HepG2 (cell line): ENCODE data around the gene ZFYVE26. TPM values are rescaled to one million over a fixed set of nuclear protein-coding genes. Genes with fewer than 3 reads are reported as not detected.
"Not testable (repeated sequence)": the region's sequence is repeated elsewhere in the genome, so short reads cannot be mapped to it uniquely, and the experiment has no call there.

Source experiments
- ATAC-seq: fragments of 200-7000 bp; cut with Tn5 transposase; 3 replicates; pipeline ENCODE4 v1.9.1; 2020; ENCODE audit warnings: mild to moderate bottlenecking, moderate library complexity
- BruUV-seq: library from RNA; stranded (reverse); fragments of 400-500 nt; replicated peaks from 2 replicates; lab custom pipeline; 2021; lab: Mats Ljungman, UMichigan
- CTCF ChIA-PET: fragments of 300-600 bp; formaldehyde crosslinking; extraction: SDS; loops from one replicate; lab custom pipeline; 2021; ENCODE audit warnings: low total read pairs, inconsistent platforms, low intra/inter-chr PET ratio; lab: Yijun Ruan, JAX
- POLR2A ChIA-PET: fragments of 350-600 bp; sonication (Branson Sonifier 250); formaldehyde crosslinking; loops from one replicate; lab custom pipeline; 2020; ENCODE audit warnings: antibody characterized with exemption, inconsistent platforms; lab: Yijun Ruan, JAX
- DNase-seq: peaks from one replicate; pipeline ENCODE4 v3.0.0-alpha.2; 2015; ENCODE audit warnings: low spot score
- FAIRE-seq: peaks from 3 replicates; lab custom pipeline; 2011; peaks lifted over from hg19 to GRCh38; lab: Jason Lieb, UNC
- H2AFZ ChIP-seq: one replicate; pipeline ENCODE4 v1.6.1; 2011; ENCODE audit warnings: low read length, inconsistent platforms
- H3K27ac ChIP-seq: fragments of 300-600 bp; 3 replicates; pipeline ENCODE4 v1.8.0; 2011; ENCODE audit warnings: mixed run types, mild to moderate bottlenecking, mixed read lengths, low read length, inconsistent platforms; ENCODE audit not compliant: insufficient read depth; ENCODE audit errors: extremely low read length
- H3K27me3 ChIP-seq, 2 experiments: fragments of 200-600 bp in 1 of 2; 2 replicates in 1 of 2; 3 replicates in 1 of 2; pipeline versions ENCODE4 v1.6.0 to v1.8.0; 2011; ENCODE audit warnings: low read length in 2 of 2, mild to moderate bottlenecking in 2 of 2, moderate library complexity in 2 of 2, inconsistent platforms in 1 of 2; ENCODE audit not compliant: insufficient read depth in 2 of 2, control insufficient read depth in 1 of 2
- H3K36me3 ChIP-seq, 2 experiments: fragments of 200-600 bp in 1 of 2; replicated peaks in 1 of 2; 2 replicates in 1 of 2; 3 replicates in 1 of 2; pipeline versions ENCODE4 v1.5.1 to v1.8.0; 2011; ENCODE audit warnings: low read length in 2 of 2, inconsistent platforms in 1 of 2; ENCODE audit not compliant: insufficient read depth in 2 of 2, control insufficient read depth in 1 of 2
- H3K4me1 ChIP-seq: 2 replicates; pipeline ENCODE4 v1.5.1; 2012; ENCODE audit warnings: low read length, inconsistent platforms; ENCODE audit not compliant: insufficient read depth
- H3K4me2 ChIP-seq: 2 replicates; pipeline ENCODE4 v1.6.0; 2011; ENCODE audit warnings: low read depth, low read length, inconsistent platforms
- H3K4me3 ChIP-seq, 3 experiments: fragments of 200-600 bp in 1 of 3; sonication (generic), shearing (Covaris generic) in 1 of 3; replicated peaks in 1 of 3; 2 replicates each; pipeline ENCODE4 v1.5.1; 2011 to 2016; ENCODE audit warnings: low read length in 3 of 3, inconsistent platforms in 2 of 3, low read depth in 2 of 3, mild to moderate bottlenecking in 2 of 3, control low read depth in 1 of 3, mixed read lengths in 1 of 3; ENCODE audit not compliant: insufficient read depth in 1 of 3
- H3K79me2 ChIP-seq: one replicate; pipeline ENCODE4 v1.6.1; 2011; ENCODE audit warnings: low read length, inconsistent platforms; ENCODE audit not compliant: insufficient read depth
- H3K9ac ChIP-seq: 2 replicates; pipeline ENCODE4 v1.6.0; 2011; ENCODE audit warnings: mild to moderate bottlenecking, low read depth, low read length, inconsistent platforms; ENCODE audit not compliant: insufficient read depth
- H3K9me3 ChIP-seq: 2 replicates; pipeline ENCODE4 v1.5.1; 2012; ENCODE audit warnings: mild to moderate bottlenecking, low read length
- H4K20me1 ChIP-seq: 2 replicates; pipeline ENCODE4 v1.6.0; 2011; ENCODE audit warnings: inconsistent platforms, mild to moderate bottlenecking, low read length, moderate library complexity; ENCODE audit not compliant: insufficient read depth
- JARID2 ChIP-seq: sonication (generic); formaldehyde crosslinking; IDR thresholded peaks from 2 replicates; pipeline ENCODE4 v1.8.1; 2023; ENCODE audit warnings: missing genetic modification reagents, inconsistent platforms; ENCODE audit not compliant: insufficient replicate concordance
- SAP130 ChIP-seq: IDR thresholded peaks from 2 replicates; pipeline ENCODE4 v1.6.1; 2016; ENCODE audit warnings: low read depth
- WGBS: methylation state at CpG from one replicate; pipeline ENCODE4 v1.1.6; 2017; ENCODE audit warnings: low lambda C conversion rate; 5-methylcytosine and 5-hydroxymethylcytosine counted together
- in situ Hi-C: cut with HindIII; loops from 2 replicates; pipeline ENCODE4 v1.10.0; 2017; ENCODE audit warnings: low pct_unique_long_range_greater_than_20kb; ENCODE audit not compliant: extremely low pct_ligation_motif_present
- intact Hi-C: fragments of 100-400 bp; cut with micrococcal nuclease; formaldehyde crosslinking; loops from one replicate; pipeline ENCODE4 v1.10.0; 2022; ENCODE audit not compliant: unreplicated experiment
- polyA plus RNA-seq, 8 experiments: library from polyadenylated mRNA; depleted of rRNA in 3 of 8; stranded (reverse) in 7 of 8; unstranded in 1 of 8; fragments of >200 nt; fragmentation: Illumina TruSeq in 4 of 8; extraction: Trizol in 4 of 8; gene quantifications; 2 replicates each; pipeline versions ENCODE4 v1.2.1 to v1.2.3, GENCODE V29; 2011 to 2016; ENCODE audit warnings: low read depth in 4 of 8, missing spikeins in 1 of 8, mixed read lengths in 1 of 8; ENCODE audit not compliant: insufficient read depth in 1 of 8
- total RNA-seq, 5 experiments: library from RNA; depleted of rRNA; stranded (reverse); fragments of >200 nt; fragmentation: Illumina TruSeq; extraction: Trizol; gene quantifications; 2 replicates each; pipeline ENCODE4 v1.2.3, GENCODE V29; 2016; ENCODE audit warnings: low read depth in 1 of 5
- TF ChIP-seq, protein P1 (sequence below), 2 experiments: sonication (generic) in 1 of 2; formaldehyde crosslinking in 1 of 2; IDR thresholded peaks; 2 replicates each; pipeline versions ENCODE4 v1.4.0 to v1.6.1; 2016 to 2020; ENCODE audit warnings: borderline replicate concordance in 1 of 2, low read depth in 1 of 2, mild to moderate bottlenecking in 1 of 2, missing genetic modification reagents in 1 of 2
- TF ChIP-seq, protein P2 (sequence below): sonication (generic); formaldehyde crosslinking; IDR thresholded peaks from 2 replicates; pipeline ENCODE4 v1.4.0; 2020; ENCODE audit warnings: missing genetic modification reagents, mild to moderate bottlenecking, borderline replicate concordance

ZFYVE26 gene
- total and polyA plus RNA-seq, 2 of the 13 experiments (the other 11 are each of a cell fraction or from before 2014, with no cell fraction given) = 13.6 to 16.4 TPM

DNA sequence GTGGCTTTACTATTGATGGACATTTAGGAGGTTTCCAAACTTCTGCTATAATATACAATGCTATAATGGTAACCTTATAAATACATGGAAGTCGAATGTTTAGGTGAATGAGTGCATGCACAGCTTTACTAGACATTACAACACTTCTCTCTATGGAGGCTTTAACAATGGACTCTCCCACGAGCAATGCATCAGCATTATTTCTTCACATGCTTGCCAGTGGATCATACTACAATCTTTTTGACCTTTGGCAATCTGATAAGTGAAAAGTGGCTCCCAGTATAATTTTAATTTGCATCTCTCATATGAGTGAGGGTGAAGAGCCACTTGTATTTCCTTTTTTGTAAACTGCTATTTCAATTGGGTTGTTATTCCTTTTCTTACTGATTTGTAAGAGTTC is 96.5 kb downstream of the ZFYVE26 start (continued):
- no peak for TF ChIP-seq SAP130 (CRISPR knock-in tag)
- TF ChIP-seq JARID2 (CRISPR knock-in tag) = no peak
- TF ChIP-seq, protein P1, sequence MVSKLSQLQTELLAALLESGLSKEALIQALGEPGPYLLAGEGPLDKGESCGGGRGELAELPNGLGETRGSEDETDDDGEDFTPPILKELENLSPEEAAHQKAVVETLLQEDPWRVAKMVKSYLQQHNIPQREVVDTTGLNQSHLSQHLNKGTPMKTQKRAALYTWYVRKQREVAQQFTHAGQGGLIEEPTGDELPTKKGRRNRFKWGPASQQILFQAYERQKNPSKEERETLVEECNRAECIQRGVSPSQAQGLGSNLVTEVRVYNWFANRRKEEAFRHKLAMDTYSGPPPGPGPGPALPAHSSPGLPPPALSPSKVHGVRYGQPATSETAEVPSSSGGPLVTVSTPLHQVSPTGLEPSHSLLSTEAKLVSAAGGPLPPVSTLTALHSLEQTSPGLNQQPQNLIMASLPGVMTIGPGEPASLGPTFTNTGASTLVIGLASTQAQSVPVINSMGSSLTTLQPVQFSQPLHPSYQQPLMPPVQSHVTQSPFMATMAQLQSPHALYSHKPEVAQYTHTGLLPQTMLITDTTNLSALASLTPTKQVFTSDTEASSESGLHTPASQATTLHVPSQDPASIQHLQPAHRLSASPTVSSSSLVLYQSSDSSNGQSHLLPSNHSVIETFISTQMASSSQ (IDR thresholded peaks at IDR 0.05; ENCODE audit: low read depth) = no peak
- TF ChIP-seq, protein P1 (CRISPR knock-in tag; IDR thresholded peaks at IDR 0.05; ENCODE audit: borderline replicate concordance) = no peak
- TF ChIP-seq, protein P2, sequence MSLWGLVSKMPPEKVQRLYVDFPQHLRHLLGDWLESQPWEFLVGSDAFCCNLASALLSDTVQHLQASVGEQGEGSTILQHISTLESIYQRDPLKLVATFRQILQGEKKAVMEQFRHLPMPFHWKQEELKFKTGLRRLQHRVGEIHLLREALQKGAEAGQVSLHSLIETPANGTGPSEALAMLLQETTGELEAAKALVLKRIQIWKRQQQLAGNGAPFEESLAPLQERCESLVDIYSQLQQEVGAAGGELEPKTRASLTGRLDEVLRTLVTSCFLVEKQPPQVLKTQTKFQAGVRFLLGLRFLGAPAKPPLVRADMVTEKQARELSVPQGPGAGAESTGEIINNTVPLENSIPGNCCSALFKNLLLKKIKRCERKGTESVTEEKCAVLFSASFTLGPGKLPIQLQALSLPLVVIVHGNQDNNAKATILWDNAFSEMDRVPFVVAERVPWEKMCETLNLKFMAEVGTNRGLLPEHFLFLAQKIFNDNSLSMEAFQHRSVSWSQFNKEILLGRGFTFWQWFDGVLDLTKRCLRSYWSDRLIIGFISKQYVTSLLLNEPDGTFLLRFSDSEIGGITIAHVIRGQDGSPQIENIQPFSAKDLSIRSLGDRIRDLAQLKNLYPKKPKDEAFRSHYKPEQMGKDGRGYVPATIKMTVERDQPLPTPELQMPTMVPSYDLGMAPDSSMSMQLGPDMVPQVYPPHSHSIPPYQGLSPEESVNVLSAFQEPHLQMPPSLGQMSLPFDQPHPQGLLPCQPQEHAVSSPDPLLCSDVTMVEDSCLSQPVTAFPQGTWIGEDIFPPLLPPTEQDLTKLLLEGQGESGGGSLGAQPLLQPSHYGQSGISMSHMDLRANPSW (CRISPR knock-in tag) = no peak

DNA sequence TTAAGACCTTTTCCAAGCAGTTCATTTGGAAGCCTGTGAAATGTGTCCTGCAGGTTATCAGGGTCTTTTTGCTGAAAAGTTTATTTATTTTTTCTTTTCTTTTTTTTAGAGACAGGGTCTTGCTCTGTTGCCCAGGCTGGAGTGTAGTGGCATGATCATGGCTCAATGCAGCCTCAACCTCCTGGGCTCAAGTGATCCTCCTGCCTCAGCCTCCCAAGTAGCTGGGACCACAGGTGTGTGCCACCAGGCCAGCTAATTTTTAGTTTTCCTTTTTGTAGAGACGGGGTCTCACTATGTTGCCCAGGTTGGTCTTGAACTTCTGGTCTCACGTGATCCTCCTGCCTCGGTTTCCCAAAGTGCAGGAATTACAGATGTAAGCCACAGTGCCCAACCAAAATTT is 97.0 kb downstream of the ZFYVE26 start:
- H4K20me1 ChIP-seq, FAIRE-seq, H3K27ac ChIP-seq, H3K9me3 ChIP-seq, BruUV-seq, CTCF ChIA-PET, ATAC-seq, intact Hi-C loops, H3K4me3 ChIP-seq, DNase-seq, H3K36me3 ChIP-seq, H2AFZ ChIP-seq, H3K27me3 ChIP-seq, H3K9ac ChIP-seq, in situ Hi-C loops, H3K4me2 ChIP-seq, H3K79me2 ChIP-seq: not testable (repeated sequence)
- H3K4me1 ChIP-seq = peaks cover 58% of the 10 kb centered on the region
- POLR2A ChIA-PET = interaction anchor here (2.0 kb wide), 1 partner anchor 10 kb away, joined by 9 read pairs; no protein-coding TSS in a partner anchor
- WGBS = 62% methylated on average over 3 of the region's 3 CpGs
